ENCODE measurements around the gene LOXL3.
A peak's percentile ranks its signal among the peaks of the same experiment; 100 is the strongest.

Gene LOXL3

DNA sequence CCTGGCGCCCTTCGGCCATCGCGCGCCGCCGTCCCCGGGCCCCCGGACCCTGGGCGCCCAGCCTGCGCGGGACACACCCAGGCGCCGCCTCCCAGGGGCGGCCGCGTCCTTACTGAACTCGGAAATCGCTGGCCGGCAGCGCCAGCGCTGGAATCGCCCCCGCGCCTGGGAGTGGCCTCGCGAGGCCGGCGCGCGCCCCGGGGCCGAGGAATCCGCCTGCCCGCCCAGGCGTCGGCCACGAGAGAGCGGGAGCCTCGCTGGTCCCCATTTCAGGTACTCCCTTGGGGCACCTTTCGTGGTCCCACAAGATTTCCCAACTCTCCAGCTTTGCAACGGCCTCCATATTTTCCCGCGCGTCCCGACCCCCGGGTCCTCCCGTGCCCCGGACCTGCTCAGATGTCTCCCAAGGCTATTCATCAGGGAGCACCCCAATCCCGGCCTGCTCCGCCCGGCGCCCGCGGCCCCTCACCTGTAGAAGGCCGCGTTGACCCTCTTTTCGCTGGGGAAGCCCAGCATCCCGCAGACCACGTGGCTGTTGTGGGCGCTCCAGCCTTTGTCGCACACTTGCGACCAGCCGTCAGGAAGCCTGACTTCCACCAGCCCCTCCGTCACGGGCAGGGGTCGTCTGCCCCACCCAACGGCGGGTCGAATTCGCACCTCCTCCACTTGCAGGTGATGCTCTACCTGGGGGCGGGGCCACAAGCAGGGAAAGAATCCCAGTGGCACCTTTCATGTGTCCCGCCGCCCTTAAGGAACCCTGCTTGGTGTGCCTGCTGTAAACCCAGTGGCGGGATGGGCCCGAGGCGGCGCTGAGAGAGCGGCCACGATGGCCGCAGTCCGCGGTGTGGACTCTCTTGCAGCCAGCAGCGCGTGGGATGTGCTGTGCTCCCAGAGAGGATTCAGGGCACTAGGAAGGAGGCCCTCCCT, 4.6 kb downstream of the LOXL3 start (continued):
- TF ChIP-seq ZNF341 (tag by site-specific recombination; IDR thresholded peaks at IDR 0.05; ENCODE audit: low read depth): no peak
- peak; percentile 62 for TF ChIP-seq ZBTB20 (tag by site-specific recombination; IDR thresholded peaks at IDR 0.05)
- TF ChIP-seq ZNF561 (tag by site-specific recombination; IDR thresholded peaks at IDR 0.05; ENCODE audit: borderline replicate concordance): peak; percentile 66; the same call in 1 of the 2 replicates
- no peak for TF ChIP-seq ZNF302 (tag by site-specific recombination; IDR thresholded peaks at IDR 0.05; ENCODE audit: low read depth)
- no peak for TF ChIP-seq ZNF623 (tag by site-specific recombination; IDR thresholded peaks at IDR 0.05)
- TF ChIP-seq, protein P1, sequence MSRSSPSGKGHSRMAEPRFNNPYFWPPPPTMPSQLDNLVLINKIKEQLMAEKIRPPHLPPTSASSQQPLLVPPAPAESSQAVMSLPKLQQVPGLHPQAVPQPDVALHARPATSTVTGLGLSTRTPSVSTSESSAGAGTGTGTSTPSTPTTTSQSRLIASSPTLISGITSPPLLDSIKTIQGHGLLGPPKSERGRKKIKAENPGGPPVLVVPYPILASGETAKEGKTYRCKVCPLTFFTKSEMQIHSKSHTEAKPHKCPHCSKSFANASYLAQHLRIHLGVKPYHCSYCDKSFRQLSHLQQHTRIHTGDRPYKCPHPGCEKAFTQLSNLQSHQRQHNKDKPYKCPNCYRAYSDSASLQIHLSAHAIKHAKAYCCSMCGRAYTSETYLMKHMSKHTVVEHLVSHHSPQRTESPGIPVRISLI (tag by site-specific recombination; IDR thresholded peaks at IDR 0.05): no peak
- no peak for TF ChIP-seq ZNF707 (tag by site-specific recombination; IDR thresholded peaks at IDR 0.05)

DNA sequence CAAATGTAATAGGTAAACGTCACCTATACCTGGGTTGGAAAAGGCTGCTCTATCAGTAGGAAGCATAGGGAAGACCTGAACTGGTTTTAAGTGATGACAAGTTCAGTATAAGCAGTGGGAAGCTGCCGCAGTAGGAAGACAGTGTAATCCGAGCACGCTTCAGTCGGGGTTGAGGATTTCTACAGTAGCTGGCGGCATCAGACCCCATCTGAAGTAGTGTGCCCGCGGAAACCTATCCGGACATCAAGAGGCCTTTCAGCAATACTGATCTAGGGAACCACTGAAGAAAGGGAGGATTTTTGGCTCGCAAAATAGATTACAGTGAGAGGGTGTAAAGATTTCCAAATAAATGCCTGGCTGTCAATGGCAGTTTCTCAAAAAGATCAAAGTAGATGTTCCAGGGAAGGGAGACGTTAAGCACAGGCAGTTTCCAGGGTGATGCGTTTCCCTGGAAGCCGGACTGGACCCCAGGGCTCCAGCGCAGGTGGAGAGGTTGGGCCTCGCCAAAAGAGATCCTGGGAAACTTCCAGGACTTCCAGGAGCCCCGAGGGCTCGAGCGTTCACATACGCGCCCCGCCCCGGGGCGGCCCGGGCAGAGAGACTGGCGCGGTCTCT, 5.3 kb downstream of the LOXL3 start:
- ChIA-PET POLR2A (interaction anchor here (1.6 kb wide), 1 partner anchor 90 kb away, joined by 3 read pairs; the partner anchor contains the start of gene WBP1), CTCF (no interaction called here)
- H3K27ac ChIP-seq (ENCODE audit: extremely low read depth, low read depth, low read length): peak overlapping the region; percentile 69; the same call in 1 of the 2 replicates
- H3K4me1 ChIP-seq (ENCODE audit: control insufficient read depth, insufficient read depth, low read length): no peaks in the 10 kb centered on the region; the same call in 1 of the 2 replicates
- H3K9me3 ChIP-seq (ENCODE audit: control insufficient read depth, insufficient read depth, low read depth, low read length): no peaks in the 10 kb centered on the region
- peaks cover 0 to 4% of the 10 kb centered on the region in 2 experiments; a peak in 1 of 3 replicates for H3K36me3 ChIP-seq (ENCODE audit: control insufficient read depth in 2 of 2, insufficient read depth in 1 of 2, low read length in 2 of 2)
- H3K4me3 ChIP-seq (ENCODE audit: low read depth, low read length): peak overlapping the region; percentile 41
- TF ChIP-seq, protein P2, sequence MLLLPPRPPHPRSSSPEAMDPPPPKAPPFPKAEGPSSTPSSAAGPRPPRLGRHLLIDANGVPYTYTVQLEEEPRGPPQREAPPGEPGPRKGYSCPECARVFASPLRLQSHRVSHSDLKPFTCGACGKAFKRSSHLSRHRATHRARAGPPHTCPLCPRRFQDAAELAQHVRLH (tag by site-specific recombination; IDR thresholded peaks at IDR 0.05): no peak
- TF ChIP-seq SP3 (tag by site-specific recombination; IDR thresholded peaks at IDR 0.05) (0 out of 2 replicates have a peak, but pooled peaks have one; percentile 6), BCL11A (tag by site-specific recombination; IDR thresholded peaks at IDR 0.05; ENCODE audit: low read depth) (no peak), MYNN (tag by site-specific recombination; IDR thresholded peaks at IDR 0.05; ENCODE audit: borderline replicate concordance) (0 out of 2 replicates have a peak, but pooled peaks have one; percentile 15), ZNF707 (tag by site-specific recombination; IDR thresholded peaks at IDR 0.05) (no peak), BCL11B (tag by site-specific recombination; IDR thresholded peaks at IDR 0.05; ENCODE audit: low read depth) (no peak), IKZF3 (tag by site-specific recombination; IDR thresholded peaks at IDR 0.05) (peak; percentile 50; the same call in 1 of the 2 replicates), ZBTB20 (tag by site-specific recombination; IDR thresholded peaks at IDR 0.05) (peak; percentile 89), ZNF366 (tag by site-specific recombination; conservative IDR thresholded peaks at IDR 0.05) (0 out of 2 replicates have a peak, but pooled peaks have one; percentile 32), ZNF433 (tag by site-specific recombination; IDR thresholded peaks at IDR 0.05; ENCODE audit: low read depth) (no peak), ZFP69B (tag by site-specific recombination; IDR thresholded peaks at IDR 0.05) (no peak), ZNF544 (tag by site-specific recombination; IDR thresholded peaks at IDR 0.05) (no peak), GLI4 (tag by site-specific recombination; IDR thresholded peaks at IDR 0.05) (no peak), SP7 (tag by site-specific recombination; IDR thresholded peaks at IDR 0.05) (0 out of 2 replicates have a peak, but pooled peaks have one; percentile 8), YY2 (tag by site-specific recombination; IDR thresholded peaks at IDR 0.05) (no peak)
- TF ChIP-seq, protein P3, sequence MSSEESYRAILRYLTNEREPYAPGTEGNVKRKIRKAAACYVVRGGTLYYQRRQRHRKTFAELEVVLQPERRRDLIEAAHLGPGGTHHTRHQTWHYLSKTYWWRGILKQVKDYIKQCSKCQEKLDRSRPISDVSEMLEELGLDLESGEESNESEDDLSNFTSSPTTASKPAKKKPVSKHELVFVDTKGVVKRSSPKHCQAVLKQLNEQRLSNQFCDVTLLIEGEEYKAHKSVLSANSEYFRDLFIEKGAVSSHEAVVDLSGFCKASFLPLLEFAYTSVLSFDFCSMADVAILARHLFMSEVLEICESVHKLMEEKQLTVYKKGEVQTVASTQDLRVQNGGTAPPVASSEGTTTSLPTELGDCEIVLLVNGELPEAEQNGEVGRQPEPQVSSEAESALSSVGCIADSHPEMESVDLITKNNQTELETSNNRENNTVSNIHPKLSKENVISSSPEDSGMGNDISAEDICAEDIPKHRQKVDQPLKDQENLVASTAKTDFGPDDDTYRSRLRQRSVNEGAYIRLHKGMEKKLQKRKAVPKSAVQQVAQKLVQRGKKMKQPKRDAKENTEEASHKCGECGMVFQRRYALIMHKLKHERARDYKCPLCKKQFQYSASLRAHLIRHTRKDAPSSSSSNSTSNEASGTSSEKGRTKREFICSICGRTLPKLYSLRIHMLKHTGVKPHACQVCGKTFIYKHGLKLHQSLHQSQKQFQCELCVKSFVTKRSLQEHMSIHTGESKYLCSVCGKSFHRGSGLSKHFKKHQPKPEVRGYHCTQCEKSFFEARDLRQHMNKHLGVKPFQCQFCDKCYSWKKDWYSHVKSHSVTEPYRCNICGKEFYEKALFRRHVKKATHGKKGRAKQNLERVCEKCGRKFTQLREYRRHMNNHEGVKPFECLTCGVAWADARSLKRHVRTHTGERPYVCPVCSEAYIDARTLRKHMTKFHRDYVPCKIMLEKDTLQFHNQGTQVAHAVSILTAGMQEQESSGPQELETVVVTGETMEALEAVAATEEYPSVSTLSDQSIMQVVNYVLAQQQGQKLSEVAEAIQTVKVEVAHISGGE (tag by site-specific recombination; conservative IDR thresholded peaks at IDR 0.05; ENCODE audit: low read depth): peak; percentile 77
- TF ChIP-seq, protein P4, sequence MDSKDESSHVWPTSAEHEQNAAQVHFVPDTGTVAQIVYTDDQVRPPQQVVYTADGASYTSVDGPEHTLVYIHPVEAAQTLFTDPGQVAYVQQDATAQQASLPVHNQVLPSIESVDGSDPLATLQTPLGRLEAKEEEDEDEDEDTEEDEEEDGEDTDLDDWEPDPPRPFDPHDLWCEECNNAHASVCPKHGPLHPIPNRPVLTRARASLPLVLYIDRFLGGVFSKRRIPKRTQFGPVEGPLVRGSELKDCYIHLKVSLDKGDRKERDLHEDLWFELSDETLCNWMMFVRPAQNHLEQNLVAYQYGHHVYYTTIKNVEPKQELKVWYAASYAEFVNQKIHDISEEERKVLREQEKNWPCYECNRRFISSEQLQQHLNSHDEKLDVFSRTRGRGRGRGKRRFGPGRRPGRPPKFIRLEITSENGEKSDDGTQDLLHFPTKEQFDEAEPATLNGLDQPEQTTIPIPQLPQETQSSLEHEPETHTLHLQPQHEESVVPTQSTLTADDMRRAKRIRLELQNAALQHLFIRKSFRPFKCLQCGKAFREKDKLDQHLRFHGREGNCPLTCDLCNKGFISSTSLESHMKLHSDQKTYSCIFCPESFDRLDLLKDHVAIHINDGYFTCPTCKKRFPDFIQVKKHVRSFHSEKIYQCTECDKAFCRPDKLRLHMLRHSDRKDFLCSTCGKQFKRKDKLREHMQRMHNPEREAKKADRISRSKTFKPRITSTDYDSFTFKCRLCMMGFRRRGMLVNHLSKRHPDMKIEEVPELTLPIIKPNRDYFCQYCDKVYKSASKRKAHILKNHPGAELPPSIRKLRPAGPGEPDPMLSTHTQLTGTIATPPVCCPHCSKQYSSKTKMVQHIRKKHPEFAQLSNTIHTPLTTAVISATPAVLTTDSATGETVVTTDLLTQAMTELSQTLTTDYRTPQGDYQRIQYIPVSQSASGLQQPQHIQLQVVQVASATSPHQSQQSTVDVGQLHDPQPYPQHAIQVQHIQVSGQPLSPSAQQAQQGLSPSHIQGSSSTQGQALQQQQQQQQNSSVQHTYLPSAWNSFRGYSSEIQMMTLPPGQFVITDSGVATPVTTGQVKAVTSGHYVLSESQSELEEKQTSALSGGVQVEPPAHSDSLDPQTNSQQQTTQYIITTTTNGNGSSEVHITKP (tag by site-specific recombination; IDR thresholded peaks at IDR 0.05): peak; percentile 90
- TF ChIP-seq, protein P5, sequence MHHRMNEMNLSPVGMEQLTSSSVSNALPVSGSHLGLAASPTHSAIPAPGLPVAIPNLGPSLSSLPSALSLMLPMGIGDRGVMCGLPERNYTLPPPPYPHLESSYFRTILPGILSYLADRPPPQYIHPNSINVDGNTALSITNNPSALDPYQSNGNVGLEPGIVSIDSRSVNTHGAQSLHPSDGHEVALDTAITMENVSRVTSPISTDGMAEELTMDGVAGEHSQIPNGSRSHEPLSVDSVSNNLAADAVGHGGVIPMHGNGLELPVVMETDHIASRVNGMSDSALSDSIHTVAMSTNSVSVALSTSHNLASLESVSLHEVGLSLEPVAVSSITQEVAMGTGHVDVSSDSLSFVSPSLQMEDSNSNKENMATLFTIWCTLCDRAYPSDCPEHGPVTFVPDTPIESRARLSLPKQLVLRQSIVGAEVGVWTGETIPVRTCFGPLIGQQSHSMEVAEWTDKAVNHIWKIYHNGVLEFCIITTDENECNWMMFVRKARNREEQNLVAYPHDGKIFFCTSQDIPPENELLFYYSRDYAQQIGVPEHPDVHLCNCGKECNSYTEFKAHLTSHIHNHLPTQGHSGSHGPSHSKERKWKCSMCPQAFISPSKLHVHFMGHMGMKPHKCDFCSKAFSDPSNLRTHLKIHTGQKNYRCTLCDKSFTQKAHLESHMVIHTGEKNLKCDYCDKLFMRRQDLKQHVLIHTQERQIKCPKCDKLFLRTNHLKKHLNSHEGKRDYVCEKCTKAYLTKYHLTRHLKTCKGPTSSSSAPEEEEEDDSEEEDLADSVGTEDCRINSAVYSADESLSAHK (tag by site-specific recombination; IDR thresholded peaks at IDR 0.05): peak; percentile 85
